GM21723 (cell line): ENCODE data around the gene CACNA1A.

ENCODE experiments used
- ATAC-seq: cut with Tn5 transposase; IDR thresholded peaks from one replicate; pipeline ENCODE4 v1.9.1; 2021; ENCODE audit warnings: mild to moderate bottlenecking, moderate library complexity; ENCODE audit not compliant: unreplicated experiment

CACNA1A gene

GRCh38 chr19:13240312-13241022 lies 265.8 kb downstream of the CACNA1A start:
- no peak for ATAC-seq

- no peak for ATAC-seq
Measured at GRCh38 chr19:13238891-13239534, 267.3 kb downstream of the CACNA1A start.

GRCh38 chr19:13234518-13234917 lies 271.8 kb downstream of the CACNA1A start:
- no peak for ATAC-seq

- ATAC-seq, result no peak
Measured at GRCh38 chr19:13231663-13232062, 274.6 kb downstream of the CACNA1A start.

GRCh38 chr19:13229246-13229645 lies 277.0 kb downstream of the CACNA1A start:
- ATAC-seq, result no peak

- ATAC-seq, result no peak
Measured at GRCh38 chr19:13228561-13228960, 277.7 kb downstream of the CACNA1A start.

- ATAC-seq, result no peak
Measured at GRCh38 chr19:13226983-13227382, 279.3 kb downstream of the CACNA1A start.

GRCh38 chr19:13225973-13226865 lies 280.1 kb downstream of the CACNA1A start:
- no peak for ATAC-seq

- no peak for ATAC-seq
Measured at GRCh38 chr19:13225085-13225484, 281.2 kb downstream of the CACNA1A start.

GRCh38 chr19:13220847-13221246 lies 285.4 kb downstream of the CACNA1A start:
- ATAC-seq, result no peak

- ATAC-seq, result peak; percentile 48
Measured at GRCh38 chr19:13215572-13216380, 290.5 kb downstream of the CACNA1A start.

- ATAC-seq, result no peak
Measured at GRCh38 chr19:13214036-13214730, 292.1 kb downstream of the CACNA1A start.

- no peak for ATAC-seq
Measured at GRCh38 chr19:13212759-13213330, 293.4 kb downstream of the CACNA1A start.

- ATAC-seq, result no peak
Measured at GRCh38 chr19:13211426-13212308, 294.6 kb downstream of the CACNA1A start.

- ATAC-seq, result no peak
Measured at GRCh38 chr19:13210941-13211340, 295.3 kb downstream of the CACNA1A start.

GRCh38 chr19:13210339-13210775 lies 295.9 kb downstream of the CACNA1A start:
- ATAC-seq, result no peak

- ATAC-seq, result no peak
Measured at GRCh38 chr19:13209484-13210338, 296.6 kb downstream of the CACNA1A start.
